ENCODE data around the gene BANK1.

BANK1 gene

DNA sequence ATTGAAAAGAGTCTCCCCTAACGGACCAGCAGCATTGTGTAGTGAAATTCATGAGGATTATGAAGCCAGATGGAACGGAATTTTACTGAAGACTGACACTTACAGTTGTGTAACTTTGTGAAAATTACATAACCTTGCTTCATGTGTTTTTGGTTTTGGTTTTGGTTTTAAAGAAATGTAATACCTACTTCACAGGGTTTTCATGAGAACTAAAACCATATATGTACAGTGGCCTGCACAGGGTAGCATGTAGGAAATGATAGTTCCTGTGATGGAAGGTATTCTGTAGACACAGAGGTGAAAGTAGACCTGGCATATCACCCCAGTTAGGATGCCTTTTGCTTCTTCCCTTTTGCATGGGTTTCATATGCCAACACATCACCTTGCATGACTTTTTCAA is 247.0 kb downstream of the BANK1 start:
- no peak for DNase-seq

DNA sequence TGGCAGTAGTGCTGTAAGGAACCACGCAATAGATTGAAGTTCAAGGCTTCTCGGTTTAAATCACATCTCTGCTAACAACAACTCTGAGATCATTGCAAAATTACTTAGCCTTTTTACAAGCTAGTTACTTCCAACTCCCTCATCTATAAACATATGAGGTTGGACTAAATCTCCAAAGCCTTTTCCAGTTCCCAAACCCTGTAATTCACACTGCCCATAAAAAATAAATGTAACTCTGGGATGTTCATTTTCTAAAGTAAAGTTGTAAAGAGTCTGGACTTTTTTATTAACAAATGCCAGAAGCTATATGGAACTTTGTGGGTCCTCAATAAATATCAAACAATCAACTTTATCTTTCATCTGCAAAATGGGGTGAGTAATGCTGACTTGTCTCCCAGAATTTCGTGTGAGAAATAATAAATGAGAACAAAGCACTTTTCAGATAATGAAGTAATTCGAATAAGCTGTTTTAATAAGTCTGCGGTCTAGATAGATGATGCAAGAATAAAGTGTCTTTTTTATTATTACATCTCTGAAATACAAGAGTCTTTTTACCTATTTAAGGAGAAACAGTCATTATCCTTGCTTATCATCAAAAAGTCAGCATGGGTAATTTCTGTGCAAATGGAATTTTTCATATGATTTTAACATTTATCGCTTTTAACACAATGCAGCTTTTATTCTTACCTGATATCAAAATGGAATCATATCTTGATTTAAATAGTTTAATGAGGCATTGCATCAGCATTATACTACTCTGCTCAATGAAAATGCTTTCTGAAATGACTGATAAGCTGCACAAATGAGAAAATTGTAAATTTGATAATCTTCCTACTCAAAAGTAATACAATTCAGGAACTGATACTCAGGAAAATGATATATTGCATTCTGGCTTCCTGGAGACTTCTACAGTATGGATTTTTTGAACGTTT is 252.6 kb downstream of the BANK1 start:
- DNase-seq = no peak

DNA sequence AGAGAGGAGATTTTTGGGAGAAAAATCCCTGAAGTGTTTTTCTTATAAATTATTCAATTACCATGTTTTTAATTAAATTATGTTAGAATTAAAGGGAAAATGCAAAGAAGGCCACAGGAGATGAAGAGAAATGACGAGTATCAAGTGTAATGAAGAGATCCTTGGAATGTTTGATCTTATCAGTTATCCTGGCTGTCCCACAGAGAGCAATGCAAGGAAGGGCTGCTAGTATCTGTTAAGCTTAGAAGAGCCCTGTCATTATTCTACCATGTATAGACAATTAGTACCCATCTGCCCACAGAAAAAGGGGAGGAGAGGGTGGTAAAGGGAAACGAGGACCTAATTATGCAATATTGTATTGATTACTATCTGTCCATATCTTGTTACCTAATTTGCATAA is 257.1 kb downstream of the BANK1 start:
- DNase-seq = no peak

DNA sequence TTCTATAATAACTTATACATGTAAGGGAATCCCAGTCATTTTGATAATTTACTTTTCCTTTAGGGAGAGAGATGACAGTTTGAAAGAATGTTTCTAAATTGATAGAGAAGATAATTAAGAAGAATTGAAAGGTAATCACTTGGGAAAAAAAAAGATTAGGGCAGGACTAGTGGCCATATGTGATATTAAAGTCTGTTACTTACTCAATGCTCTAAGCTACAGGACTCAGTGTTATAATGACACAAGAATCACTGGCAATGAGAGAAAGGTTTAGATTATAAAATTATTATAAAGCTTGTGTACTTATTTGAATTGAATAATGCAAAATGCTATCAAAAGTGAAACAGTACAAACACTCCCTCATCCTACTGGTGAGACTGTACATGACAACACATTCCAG is 265.3 kb downstream of the BANK1 start:
- DNase-seq = no peak

DNA sequence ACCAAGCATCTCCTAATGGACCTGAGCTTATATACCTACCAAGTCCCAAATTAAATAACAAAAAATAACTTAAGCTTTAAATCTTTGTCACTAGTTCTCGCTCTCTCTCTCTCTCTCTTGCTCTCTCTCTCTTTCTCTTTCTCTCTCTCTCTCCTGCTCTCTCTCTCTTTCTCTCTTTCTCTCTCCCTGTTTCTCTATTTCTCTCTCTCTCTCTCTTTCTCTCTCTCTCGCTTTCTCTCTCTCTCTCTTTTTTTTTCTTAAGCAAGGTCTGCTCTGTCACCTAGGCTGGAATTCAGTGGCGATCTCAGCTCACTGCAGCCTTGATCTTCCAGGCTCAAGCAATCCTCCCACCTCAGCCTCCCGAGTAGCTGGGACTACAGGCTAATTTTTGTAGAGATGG is 266.6 kb downstream of the BANK1 start:
- DNase-seq = no peak

DNA sequence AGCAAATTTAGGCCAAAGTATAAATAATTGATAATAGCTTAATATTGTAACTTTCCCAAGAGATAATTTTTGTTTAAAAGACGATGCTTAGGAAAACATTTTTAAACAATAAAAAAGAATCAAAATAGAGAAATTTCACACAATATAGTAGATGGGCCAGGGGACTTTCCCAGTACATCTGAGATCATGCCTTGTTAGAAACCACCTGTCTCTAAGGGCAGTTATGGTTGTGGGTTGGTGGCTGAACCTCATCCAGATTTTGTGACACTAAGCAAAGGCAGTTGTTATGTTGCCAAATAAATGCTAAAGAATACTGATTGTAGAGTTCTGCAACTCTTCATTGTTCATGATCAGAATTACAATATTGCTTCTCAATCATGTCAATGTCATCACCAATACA is 270.6 kb downstream of the BANK1 start:
- DNase-seq = no peak

DNA sequence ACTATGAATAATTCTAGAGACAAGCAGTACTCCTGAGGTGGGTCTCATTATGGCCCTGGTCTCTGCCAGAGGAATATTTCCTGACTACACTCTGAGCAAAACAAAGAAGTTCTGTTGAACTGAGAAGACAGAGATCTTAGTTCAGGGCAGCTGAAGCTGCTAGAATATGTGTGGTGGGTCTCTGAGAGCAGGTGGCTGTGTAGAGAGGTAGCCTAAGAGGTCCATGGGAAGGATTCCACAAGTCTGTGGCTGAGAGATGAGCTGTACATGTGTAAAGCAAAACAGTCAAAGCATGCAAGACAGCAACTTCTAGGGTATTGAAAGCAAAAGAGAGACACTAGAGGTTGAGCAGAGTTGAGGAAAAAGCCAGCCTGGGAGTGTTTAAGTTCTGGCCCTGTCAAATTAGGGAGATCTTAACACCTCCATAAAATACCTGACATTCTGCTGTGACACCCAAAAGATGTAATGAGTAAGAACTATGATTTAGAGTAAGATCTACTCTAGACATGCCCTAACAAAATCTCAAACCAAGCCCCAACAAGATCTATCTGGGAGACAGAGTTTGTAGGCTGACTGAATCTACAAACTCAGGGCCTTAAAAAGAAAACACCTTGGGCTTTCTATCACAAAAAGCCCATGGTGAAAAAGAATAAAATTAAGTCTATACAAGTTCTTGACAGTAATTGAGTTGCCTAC is 274.4 kb downstream of the BANK1 start:
- no peak for DNase-seq

DNA sequence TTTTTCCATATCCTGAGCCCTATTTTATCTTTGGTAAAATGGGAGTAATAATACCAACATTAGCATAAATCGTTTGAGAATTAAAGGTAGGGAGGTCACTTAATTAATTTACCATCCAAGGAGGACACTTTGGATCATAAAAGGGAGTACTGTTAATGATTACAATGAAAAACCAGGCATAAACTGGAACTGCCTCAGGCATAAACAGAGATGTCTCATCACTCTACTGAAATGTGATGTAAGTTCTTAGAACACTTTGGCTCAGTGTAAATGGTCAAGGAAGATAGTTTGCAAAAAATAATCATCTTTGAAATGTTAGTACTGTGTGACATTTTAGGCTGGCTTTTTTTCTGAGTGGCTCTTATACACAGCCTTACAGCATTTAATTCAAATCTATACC is 286.1 kb downstream of the BANK1 start:
- DNase-seq = no peak

DNA sequence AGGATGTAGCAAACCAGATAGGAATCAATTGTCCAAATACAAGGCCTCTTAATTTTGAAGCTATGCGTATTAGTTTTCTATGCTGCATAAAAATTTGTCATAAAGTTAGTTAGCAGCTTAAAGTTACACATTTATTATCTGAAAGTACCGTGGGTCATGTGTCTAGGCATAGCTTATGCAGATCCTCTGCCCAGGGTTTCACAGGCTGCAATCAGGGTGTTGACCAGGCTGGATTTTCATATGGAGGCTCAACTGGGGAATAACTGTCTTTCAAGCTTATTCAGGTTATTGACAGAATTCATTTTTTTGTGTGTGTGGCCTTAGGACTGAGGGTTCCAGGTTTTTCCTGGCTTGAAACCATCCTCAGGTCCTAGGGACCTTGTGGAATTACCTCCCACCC is 289.7 kb downstream of the BANK1 start:
- no peak for DNase-seq

DNA sequence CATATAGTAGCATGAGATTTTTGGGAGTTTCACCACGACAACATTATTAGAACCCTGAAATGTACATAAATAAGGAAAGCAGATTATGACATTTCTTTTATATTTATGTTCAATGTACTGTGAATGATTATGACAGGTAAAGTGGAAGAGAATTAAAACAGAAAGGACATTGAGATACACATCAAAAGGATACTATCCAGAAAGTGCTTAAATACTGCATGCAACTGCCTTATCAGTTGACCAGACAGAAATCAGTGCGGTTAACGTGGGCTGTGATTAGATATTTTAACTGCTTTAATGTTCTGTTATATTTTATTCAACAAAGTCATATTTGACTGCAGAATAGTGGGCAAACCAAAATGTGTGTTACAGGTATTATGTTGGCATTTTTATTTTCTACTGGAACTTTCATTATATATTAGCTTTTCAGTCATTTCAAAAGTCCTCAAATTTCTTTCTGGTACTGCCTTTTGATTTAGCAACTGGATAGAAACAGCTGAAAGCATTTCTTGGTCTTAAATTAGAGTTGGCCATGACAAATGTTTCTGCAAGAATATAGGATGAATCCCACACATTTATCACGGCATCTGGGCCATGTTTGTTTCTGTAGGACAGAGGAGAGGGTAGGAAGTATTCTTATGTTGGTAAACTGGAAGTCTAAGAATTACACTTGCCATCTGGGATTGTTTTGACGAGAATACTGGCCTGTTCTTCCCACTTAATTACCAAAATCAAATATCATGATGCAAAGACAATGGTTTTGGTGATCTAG is 299.5 kb downstream of the BANK1 start:
- no peak for DNase-seq

DNA sequence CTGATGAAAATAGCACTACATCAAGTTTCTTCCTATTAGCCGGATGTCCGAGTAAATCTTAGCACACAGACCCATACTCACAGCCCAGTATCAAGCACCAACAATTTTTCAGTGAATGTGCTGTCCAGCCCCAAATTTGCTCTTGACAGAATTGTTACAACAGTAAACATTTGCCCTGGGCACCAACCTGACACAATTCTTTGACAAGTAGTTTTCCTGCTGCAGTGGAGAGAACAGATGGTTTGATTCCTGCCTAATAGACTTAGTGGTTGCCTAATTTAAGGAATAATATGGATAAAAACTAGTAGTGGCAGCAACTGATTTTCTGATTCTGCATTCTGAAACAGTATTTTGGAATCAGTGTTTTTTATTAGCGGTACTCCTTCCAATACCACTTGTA is 301.1 kb downstream of the BANK1 start:
- DNase-seq = no peak

DNA sequence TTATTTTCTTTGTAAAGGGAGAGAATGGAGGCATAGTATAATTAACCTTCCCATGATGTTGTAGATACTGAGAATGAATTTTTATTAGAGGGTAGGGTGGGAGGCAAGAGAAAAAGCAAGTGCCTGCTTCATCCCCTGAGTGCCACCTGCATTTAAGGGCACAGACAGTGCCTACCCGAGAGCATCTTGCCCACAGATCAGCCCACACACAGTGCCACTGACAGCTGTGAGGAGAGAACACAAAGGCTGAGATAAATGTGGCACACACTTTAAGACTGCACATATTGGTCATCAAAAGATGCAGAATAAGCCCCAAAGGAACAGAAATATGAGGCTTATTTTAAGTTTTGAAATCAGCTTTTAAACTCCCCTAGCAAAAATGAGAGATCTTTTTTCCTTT is 304.0 kb downstream of the BANK1 start:
- DNase-seq = no peak

DNA sequence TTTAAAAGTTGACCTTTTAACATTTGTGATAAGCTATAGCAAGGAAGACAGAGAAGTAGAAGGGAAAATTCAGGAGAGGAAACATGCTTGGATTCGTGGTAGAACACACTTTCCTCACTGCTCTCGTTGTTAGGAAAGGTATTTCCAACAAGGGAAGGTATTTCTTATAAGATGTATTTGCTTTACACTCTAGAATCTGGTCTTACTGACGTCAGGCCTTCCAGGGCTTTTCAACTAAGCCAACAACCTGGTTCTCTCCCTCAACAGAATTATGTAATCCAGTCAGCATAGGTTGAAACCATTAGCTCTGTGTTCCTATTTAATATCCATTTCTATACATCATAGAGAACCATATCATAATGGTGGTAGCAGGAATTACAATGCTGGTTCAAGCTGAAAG is 312.8 kb downstream of the BANK1 start:
- no peak for DNase-seq

DNA sequence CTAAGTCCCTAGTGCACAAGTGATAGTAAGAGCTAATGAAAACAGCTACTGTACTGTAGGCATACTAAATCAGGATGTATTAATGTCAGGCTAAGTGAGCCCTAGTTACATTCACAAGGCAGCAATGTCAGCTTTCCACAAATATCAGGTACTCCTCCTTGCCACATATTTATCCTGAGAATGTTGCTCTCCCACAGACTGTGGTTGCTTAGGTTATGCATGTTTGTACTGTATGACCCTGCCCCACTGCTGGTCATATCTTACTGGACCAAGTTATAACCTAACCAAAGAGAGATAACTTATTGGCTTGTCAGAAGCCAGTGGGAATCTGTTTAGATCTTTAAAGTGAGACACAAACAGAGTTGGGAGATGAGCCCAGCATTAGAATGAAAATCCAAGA is 313.7 kb downstream of the BANK1 start:
- no peak for DNase-seq

DNA sequence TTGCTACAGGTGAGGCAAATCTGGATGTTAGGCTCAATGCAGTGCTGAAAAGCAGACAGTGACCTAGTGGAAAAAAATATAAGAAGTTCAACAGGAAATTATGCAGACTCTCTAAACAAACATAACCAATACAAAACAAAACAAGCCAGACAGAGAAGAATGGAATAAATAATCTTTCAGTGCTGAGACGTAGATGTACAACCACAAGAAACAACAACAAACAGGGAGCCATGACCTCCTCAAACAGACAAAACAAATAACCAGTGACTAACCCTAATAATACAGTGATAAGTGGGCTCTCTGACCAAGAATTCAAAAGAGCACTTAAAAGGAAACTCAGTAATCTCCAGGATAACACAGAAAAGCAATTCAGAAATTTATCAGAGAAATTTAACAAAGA is 315.5 kb downstream of the BANK1 start:
- no peak for DNase-seq

DNA sequence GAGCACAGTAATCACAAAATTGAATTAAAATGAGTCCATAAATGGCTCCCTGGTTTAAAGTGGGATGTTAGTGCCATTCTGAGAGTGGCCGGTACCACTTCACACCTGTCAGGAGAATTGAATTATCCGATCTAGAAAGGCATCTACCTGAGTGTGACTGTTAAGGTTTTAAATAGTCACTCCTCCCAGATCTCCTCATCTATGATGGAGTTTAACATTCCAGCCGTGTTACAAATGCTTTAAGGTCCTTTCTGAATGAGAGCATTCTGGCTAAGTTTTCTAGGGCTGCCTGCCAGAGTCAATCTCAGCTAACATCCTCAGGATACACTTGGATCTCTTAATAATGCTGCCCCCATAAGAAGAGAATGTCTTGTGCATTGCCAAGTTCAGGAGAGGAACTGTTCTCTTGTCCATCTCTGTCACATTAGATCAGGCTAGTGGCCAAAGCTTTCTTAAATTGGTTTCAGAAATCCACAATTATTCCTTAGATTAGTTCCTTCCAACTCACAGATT is 323.6 kb downstream of the BANK1 start:
- no peak for DNase-seq

DNA sequence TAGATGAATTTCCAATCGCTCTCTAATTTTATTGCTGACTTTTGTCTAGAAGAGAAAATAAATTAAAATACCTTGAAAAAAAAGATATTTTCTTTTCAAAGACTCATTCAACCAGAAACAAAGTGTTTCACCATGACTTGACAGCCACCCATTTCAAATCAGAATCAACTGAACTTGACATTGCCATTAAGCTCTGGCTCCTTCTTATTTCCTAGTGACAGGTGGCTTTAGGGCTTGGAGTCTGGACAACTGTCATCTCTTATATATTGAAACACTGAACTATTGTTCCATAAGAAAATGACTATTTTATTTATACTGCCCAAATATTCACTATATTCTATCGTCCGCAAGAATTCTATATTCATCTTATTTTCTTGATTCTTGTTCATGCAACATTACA is 325.6 kb downstream of the BANK1 start:
- no peak for DNase-seq

DNA sequence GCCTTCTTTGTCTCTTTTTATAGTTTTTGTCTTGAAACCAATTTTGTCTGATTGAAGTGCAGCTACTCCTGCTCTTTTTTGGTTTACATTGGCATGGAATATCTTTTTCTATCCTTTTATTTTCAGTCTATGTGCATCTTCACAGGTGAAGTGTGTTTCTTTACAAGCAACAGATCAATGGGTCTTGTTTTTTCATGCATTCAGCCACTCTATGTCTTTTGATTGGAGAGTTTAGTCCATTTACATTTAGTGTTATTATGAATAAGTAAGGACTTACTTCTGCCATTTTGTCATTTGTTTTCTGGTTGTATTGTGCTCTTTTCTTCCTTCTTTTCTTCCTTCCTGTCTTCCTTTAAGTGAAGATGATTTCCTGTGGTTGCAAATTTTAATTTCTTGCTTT is 330.3 kb downstream of the BANK1 start:
- no peak for DNase-seq
